22Rv1 (cell line): ENCODE data around the gene UQCC5.

ENCODE experiments used
- H3K27ac ChIP-seq: fragments of 450-650 bp; 2 replicates; pipeline ENCODE4 v1.5.1; 2017
- ZFX ChIP-seq: fragments of 450-650 bp; IDR thresholded peaks from 2 replicates; pipeline ENCODE4 v1.6.1; 2017; ENCODE audit warnings: antibody characterized with exemption, borderline replicate concordance
- TF ChIP-seq, protein P1 (sequence below): fragments of 450-650 bp; IDR thresholded peaks from 2 replicates; pipeline ENCODE4 v1.5.1; 2017; ENCODE audit warnings: mild to moderate bottlenecking

Gene UQCC5

DNA sequence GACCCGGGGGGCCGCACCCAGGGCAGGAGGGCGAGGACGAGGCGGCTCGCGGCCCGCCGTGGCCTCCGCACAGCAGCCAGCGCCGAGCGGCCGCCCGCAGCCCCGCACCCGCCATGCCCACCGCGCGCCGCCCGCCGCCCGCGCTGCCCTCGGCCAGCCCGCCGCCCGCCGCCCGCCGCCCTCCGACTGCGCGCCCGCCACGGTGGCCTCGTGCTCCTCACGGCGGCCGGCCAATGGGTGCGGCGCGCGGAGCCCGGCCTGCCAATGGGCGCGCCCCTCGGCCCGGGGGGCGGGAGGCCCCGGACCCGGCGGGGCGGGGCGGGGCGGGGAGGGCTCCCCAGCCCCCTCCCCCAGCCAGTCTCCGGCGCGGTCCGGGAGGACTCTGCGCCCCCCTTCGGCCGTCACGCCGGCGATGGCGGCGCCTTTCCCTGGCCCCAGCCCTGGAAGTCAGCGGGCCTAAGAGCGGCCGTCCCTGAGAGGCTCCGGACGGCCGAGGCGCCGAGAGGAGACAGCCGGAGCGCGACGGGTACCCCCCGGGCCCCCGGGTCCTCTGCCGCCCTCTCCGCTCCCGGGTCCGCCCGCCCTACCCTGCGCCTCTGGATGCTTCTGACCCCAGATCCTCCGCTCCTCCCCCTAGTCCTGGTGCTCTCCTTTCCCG is 2.7 kb upstream of the UQCC5 start, which contains the start of gene NT5DC2:
Gene NT5DC2, minus strand, starts transcription at position 235 of the 658 bp plus-strand sequence. Its CDS starts 120 bp downstream, at position 115.
- TF ChIP-seq, protein P1, sequence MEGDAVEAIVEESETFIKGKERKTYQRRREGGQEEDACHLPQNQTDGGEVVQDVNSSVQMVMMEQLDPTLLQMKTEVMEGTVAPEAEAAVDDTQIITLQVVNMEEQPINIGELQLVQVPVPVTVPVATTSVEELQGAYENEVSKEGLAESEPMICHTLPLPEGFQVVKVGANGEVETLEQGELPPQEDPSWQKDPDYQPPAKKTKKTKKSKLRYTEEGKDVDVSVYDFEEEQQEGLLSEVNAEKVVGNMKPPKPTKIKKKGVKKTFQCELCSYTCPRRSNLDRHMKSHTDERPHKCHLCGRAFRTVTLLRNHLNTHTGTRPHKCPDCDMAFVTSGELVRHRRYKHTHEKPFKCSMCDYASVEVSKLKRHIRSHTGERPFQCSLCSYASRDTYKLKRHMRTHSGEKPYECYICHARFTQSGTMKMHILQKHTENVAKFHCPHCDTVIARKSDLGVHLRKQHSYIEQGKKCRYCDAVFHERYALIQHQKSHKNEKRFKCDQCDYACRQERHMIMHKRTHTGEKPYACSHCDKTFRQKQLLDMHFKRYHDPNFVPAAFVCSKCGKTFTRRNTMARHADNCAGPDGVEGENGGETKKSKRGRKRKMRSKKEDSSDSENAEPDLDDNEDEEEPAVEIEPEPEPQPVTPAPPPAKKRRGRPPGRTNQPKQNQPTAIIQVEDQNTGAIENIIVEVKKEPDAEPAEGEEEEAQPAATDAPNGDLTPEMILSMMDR: 0 out of 2 replicates have a peak, but pooled peaks have one; percentile 7
- no peak for TF ChIP-seq ZFX
- H3K27ac ChIP-seq: peak within 1 kb of the TSS; percentile 94

DNA sequence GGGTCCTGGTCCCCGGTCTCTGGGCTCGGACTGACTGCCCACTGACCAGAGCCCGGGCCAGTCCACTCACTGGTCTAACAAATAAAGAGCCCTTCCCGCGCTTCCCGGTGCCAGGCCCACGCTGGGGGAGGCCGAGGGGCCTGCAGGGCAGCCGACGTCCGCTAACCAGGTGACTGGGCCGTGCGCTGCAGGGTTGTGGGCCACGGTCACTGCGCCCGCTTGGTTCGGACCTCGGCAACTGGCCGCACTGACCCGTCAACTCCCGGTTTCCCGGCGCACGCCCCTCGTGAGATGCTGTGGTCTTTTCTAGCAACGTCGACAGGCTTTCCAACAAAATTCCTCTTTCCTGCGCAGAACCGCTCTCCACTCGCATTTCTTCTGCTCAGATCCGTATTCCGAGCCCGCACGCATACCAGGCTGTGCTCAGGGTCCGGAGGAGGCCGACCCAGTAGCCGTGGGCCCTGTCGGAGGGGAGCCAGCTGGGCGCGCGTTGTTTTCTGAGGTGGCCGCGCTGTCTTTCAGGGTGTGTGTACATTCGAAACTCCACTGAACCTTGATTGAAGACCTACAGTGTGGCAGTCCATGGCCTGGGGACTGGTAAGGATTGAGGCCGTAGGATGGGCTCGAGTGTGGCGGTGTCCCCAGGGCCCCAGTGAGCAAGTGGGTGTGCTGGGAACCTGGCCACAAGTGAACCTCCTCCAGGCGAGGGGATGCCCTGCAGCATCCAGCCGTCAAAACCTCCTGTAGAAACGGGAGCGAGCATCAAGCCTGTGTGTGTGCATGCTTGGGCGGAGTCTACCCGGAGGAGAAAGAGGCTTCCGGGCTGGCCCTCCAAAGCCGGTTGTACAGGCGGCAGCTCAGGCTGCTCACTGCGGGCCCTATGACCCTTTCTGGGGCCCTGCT is 1.9 kb upstream of the UQCC5 start:
- H3K27ac ChIP-seq: peak overlapping the region; percentile 94
- TF ChIP-seq ZFX: no peak
- TF ChIP-seq, protein P1: no peak

- TF ChIP-seq, protein P1: no peak
- TF ChIP-seq ZFX: no peak
These were observed 844 bp upstream of the UQCC5 start for GRCh38 chr3:52535411-52536111.

GRCh38 chr3:52536112-52536368 is 365 bp upstream of the UQCC5 start:
- TF ChIP-seq, protein P1: no peak
- no peak for TF ChIP-seq ZFX
- peak overlapping the region; percentile 94 for H3K27ac ChIP-seq

More at GRCh38 chr3:52535411-52536111, 844 bp upstream of the UQCC5 start:
- H3K27ac ChIP-seq: peak overlapping the region; percentile 94

DNA sequence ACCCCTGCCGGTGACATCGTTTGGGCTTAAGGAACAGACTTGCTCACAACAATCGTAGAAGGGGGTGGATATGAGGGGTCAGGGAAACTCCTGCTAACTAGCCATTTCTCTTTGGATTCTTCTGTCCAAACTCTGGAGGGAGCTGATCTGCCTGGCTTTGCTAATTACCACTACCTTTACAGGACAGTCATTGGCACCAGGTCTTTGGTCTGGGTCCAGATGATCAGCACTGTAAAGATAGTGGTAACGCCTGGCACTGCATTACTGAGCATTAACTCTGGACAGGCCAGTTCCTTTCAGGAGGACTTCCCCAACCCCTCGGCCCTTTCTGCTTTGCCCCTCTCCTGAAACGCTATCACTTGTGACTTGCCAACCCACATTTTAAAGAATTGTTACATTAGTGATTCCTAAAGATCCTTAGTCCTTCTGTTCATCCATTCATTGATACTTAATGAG is 788 bp downstream of the UQCC5 start:
- TF ChIP-seq, protein P1: 0 out of 2 replicates have a peak, but pooled peaks have one; percentile 2
- TF ChIP-seq ZFX: no peak
- H3K27ac ChIP-seq: peak overlapping the region; percentile 94

- peak overlapping the region; percentile 94 for H3K27ac ChIP-seq
- TF ChIP-seq ZFX: no peak
- TF ChIP-seq, protein P1: no peak
These were observed 1.5 kb downstream of the UQCC5 start for GRCh38 chr3:52537726-52538421.
